Heart left ventricle (tissue), 13 donors: ENCODE results near the gene PCBD1.

Source experiments
- POLR2A ChIP-seq, 2 donors: fragments of 450-650 bp; IDR thresholded peaks; one replicate each; pipeline ENCODE4 v1.6.1; 2017; ENCODE audit warnings: antibody characterized with exemption in 2 of 2, mild to moderate bottlenecking in 2 of 2, moderate library complexity in 2 of 2
- TF ChIP-seq, protein P1 (sequence below), 12 donors: fragments of 200-600 bp; sonication (generic) in 4 of 12; IDR thresholded peaks; one replicate each; pipeline versions ENCODE4 v1.5.0 to v1.8.0; 2018 to 2022; ENCODE audit warnings: antibody characterized with exemption in 12 of 12, mild to moderate bottlenecking in 5 of 12
- donor health status: ischemic (EF 13 %, LVEDD 7.1; RV severe dilation, severe dysfunction).
- donor health status: DM: no; HTN: yes; CAD: no.
- donor health status: DM: no; HTN: no; CAD: no.
- donor health status: ischemic (EF 25% LVEDD 6.9; RV normal size, moderate dysfunction).
- donor health status: ischemic (EF 25% LVEDD 5.7; RV mildly dilated, moderate dysfunction).
- donor health status: ischemic (EF 35%, LVEDD 5.7; RV mildly dilated, moderate dysfunction).
- donor health status: nonischemic (EF 11% LVEDD 7.7; RV severe dilation, severe dysfunction).
- donor health status: DM: yes; HTN: yes; CAD: no.
- donor health status: PGD.
- donor health status: ischemic (EF 29% LVEDD 5.4; RV normal size, mild dysfunction).
- donor health status: nonischemic (EF 23%, LVEDD 6.1; RV moderate dilation, normal function).

DNA sequence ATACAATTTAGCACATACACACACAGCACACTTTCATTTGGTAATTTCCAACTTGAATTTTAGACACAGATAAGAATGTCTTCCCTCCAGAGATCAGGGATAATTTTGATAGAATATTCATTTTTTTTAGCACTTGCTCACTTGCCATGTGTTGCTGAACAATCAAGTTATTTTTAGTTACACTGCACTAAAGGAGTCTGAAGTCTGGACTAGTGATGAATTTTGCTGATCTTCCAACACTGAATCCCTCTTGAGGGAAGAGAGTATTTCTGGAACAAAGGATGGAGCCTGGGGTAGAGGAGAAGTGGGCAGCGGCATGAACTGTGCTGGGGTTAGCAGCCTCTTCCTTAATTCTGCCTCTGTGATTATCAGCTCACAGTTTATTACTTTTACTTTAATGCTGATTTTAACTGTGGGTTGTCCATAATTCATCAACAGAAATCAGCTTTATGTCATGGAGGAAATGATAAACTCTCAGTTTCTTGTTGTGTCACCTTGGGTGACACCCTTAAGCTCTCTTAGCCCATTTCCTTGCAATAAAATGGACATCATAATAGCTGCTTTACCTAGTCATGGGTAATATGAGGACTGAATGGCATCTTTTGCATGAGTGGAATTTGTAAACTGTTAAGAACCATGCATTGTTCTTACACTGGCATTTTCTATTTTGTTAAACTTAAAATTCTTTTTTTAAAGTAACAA is 40.6 kb downstream of the PCBD1 start:
- TF ChIP-seq, protein P1, sequence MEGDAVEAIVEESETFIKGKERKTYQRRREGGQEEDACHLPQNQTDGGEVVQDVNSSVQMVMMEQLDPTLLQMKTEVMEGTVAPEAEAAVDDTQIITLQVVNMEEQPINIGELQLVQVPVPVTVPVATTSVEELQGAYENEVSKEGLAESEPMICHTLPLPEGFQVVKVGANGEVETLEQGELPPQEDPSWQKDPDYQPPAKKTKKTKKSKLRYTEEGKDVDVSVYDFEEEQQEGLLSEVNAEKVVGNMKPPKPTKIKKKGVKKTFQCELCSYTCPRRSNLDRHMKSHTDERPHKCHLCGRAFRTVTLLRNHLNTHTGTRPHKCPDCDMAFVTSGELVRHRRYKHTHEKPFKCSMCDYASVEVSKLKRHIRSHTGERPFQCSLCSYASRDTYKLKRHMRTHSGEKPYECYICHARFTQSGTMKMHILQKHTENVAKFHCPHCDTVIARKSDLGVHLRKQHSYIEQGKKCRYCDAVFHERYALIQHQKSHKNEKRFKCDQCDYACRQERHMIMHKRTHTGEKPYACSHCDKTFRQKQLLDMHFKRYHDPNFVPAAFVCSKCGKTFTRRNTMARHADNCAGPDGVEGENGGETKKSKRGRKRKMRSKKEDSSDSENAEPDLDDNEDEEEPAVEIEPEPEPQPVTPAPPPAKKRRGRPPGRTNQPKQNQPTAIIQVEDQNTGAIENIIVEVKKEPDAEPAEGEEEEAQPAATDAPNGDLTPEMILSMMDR (IDR thresholded peaks at IDR 0.05), result no peak
- no peak for TF ChIP-seq POLR2A (IDR thresholded peaks at IDR 0.05)
